Cardiac muscle cell (in vitro differentiated cells and primary cell): Measurements from ENCODE around the gene NSD2. TPM values are rescaled to one million over a fixed set of nuclear protein-coding genes. Genes with fewer than 3 reads are reported as not detected.

ENCODE experiments used
- DNase-seq, 2 donors: peaks; one replicate each; pipeline versions ENCODE4 v3.0.0 to v3.0.0-alpha.2; 2010 to 2017; ENCODE audit warnings: low read depth in 1 of 2, low spot score in 1 of 2
- H3K27ac ChIP-seq: fragments of 200-600 bp; sonication (generic); 2 replicates; pipeline ENCODE4 v1.5.1; 2016
- H3K27me3 ChIP-seq: fragments of 200-600 bp; sonication (generic); 2 replicates; pipeline ENCODE4 v1.6.0; 2016; ENCODE audit warnings: control low read depth
- H3K36me3 ChIP-seq: fragments of 200-600 bp; sonication (generic); 2 replicates; pipeline ENCODE4 v1.5.1; 2016; ENCODE audit warnings: control low read depth
- H3K4me1 ChIP-seq: fragments of 200-600 bp; sonication (generic); 2 replicates; pipeline ENCODE4 v1.8.1; 2017; ENCODE audit warnings: low read depth, mild to moderate bottlenecking, mixed run types
- H3K4me3 ChIP-seq: fragments of 200-600 bp; sonication (generic); 2 replicates; pipeline ENCODE4 v1.5.1; 2016; ENCODE audit warnings: mild to moderate bottlenecking
- H3K9me3 ChIP-seq: fragments of 200-600 bp; sonication (generic); 2 replicates; pipeline ENCODE4 v1.5.1; 2017; ENCODE audit warnings: low read depth, mild to moderate bottlenecking, control low read depth
- polyA plus RNA-seq: library from polyadenylated mRNA; unstranded; fragments of >200 nt; fragmentation: Nextera tagmentation; extraction: Ambion mirVana; gene quantifications from 2 replicates; pipeline ENCODE4 v1.2.1, GENCODE V29; 2016
- total RNA-seq: library from RNA; depleted of rRNA; stranded (reverse); fragments of >200 nt; gene quantifications from 2 replicates; pipeline ENCODE4 v1.2.3, GENCODE V29; 2016
- TF ChIP-seq, protein P1 (sequence below): IDR thresholded peaks from 2 replicates; pipeline ENCODE4 v1.5.1; 2012; ENCODE audit warnings: low read depth, mild to moderate bottlenecking, low read length

NSD2 gene
- total and polyA plus RNA-seq, 2 experiments from 2014 or later: 49.0 to 91.3 TPM

DNA sequence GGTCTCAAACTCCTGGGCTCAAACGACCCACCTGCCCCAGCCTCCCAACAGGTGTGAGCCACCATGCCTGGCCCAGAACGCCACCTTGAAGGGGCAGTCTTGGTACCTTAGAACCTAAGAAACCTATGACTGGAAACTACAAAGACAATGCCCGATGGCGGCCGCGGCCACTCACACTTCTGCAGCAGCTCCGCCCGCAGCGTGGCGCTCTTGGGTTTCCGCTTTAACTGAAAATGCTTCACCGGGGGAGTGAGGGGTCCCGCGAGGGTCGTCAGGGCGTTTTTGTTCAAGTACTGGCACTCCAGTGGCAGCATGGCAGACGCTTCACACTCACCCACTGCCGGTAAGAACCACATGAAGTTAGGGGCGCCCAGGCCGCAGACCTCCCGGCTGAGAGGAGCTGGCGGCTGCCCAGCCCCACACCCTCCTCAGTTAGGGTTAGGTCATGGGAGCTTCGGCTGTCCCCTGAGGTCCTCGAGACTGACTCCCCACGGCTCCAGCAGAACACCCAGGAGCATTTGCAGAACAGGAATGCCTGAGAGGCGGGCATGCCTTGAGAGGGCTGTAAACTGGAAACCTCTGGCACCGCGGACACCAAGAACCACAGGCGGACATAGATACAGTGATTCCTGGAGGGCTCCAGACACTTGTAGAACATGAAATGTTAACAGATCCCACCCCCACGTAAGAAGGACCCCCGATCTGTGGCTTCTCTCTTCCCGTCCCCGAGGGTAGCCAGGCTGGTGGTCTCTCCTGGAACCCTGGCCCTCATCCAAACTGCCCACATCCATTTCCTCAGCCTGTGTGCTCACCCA is 118.5 kb downstream of the NSD2 start:
- no peak for DNase-seq
- H3K9me3 ChIP-seq: no peaks in the 10 kb centered on the region
- H3K36me3 ChIP-seq: peaks cover 21% of the 10 kb centered on the region
- no peak overlapping the region for H3K4me3 ChIP-seq
- H3K27ac ChIP-seq: no peak overlapping the region
- TF ChIP-seq, protein P1, sequence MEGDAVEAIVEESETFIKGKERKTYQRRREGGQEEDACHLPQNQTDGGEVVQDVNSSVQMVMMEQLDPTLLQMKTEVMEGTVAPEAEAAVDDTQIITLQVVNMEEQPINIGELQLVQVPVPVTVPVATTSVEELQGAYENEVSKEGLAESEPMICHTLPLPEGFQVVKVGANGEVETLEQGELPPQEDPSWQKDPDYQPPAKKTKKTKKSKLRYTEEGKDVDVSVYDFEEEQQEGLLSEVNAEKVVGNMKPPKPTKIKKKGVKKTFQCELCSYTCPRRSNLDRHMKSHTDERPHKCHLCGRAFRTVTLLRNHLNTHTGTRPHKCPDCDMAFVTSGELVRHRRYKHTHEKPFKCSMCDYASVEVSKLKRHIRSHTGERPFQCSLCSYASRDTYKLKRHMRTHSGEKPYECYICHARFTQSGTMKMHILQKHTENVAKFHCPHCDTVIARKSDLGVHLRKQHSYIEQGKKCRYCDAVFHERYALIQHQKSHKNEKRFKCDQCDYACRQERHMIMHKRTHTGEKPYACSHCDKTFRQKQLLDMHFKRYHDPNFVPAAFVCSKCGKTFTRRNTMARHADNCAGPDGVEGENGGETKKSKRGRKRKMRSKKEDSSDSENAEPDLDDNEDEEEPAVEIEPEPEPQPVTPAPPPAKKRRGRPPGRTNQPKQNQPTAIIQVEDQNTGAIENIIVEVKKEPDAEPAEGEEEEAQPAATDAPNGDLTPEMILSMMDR: no peak
- no peaks in the 10 kb centered on the region for H3K27me3 ChIP-seq
- H3K4me1 ChIP-seq: no peaks in the 10 kb centered on the region

DNA sequence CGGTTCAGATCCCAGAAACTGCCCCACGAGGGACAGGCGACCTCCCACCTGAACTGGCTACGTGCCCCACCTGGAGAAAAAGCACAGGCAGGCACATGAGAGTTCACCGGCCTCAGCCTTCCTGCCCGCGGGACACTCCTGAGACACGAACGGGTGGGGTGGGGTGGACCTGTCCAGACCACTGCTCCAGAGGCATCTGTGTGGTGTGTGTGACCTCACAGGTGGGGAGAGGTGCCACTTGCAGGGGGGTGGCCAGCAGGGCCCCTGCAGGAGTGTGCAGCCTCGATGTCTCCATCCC is 119.1 kb downstream of the NSD2 start:
- Histone ChIP-seq H3K4me1 (no peaks in the 10 kb centered on the region), H3K36me3 (peaks cover 21% of the 10 kb centered on the region), H3K4me3 (no peak overlapping the region), H3K27me3 (no peaks in the 10 kb centered on the region), H3K9me3 (no peaks in the 10 kb centered on the region), H3K27ac (no peak overlapping the region)
- TF ChIP-seq, protein P1: no peak
- DNase-seq: no peak

DNA sequence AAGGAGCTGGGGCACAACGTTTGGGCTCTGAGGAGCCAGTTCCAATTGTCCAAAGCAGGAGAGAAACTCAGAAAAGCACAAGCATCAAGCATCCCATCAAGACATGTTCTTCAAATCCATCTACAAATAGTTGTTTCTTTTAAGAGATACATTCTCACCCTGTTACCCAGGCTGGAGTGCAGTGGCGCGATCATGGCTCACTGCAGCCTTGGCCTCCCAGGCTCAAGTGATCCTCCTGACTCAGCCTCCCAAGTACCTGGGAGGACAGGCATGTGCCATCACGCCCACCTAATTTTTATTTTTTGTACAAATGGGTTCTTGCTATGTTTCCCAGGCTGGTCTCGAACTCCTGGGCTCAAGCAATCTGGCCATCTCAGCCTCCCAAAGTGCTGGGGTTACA is 119.5 kb downstream of the NSD2 start:
- TF ChIP-seq, protein P1: no peak
- Histone ChIP-seq H3K9me3 (no peaks in the 10 kb centered on the region), H3K27me3 (no peaks in the 10 kb centered on the region), H3K36me3 (peaks cover 19% of the 10 kb centered on the region), H3K27ac (no peak overlapping the region), H3K4me3 (no peak overlapping the region), H3K4me1 (no peaks in the 10 kb centered on the region)
- no peak for DNase-seq

DNA sequence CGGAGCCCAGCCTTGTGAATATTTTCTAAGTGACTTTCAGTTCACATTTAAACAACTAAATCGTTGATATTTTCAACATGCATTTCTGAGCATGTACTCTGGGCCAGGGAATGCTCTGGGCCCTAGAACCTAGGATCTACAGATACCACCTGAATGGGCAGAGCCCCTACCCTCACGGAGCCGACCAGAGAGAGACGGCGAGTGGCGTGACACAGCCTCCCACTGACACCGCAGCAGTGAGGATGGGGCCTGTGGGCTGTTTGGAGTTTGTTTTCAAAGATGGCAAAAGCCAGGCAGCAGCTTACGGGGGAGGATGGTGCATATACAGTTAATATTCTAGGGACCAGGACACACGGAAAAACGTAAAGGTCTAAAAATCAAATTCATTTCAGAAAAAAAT is 119.9 kb downstream of the NSD2 start:
- H3K4me1 ChIP-seq: no peaks in the 10 kb centered on the region
- no peak for DNase-seq
- H3K9me3 ChIP-seq: no peaks in the 10 kb centered on the region
- H3K27ac ChIP-seq: no peak overlapping the region
- no peak overlapping the region for H3K4me3 ChIP-seq
- H3K36me3 ChIP-seq: peaks cover 15% of the 10 kb centered on the region
- TF ChIP-seq, protein P1: no peak
- H3K27me3 ChIP-seq: no peaks in the 10 kb centered on the region

DNA sequence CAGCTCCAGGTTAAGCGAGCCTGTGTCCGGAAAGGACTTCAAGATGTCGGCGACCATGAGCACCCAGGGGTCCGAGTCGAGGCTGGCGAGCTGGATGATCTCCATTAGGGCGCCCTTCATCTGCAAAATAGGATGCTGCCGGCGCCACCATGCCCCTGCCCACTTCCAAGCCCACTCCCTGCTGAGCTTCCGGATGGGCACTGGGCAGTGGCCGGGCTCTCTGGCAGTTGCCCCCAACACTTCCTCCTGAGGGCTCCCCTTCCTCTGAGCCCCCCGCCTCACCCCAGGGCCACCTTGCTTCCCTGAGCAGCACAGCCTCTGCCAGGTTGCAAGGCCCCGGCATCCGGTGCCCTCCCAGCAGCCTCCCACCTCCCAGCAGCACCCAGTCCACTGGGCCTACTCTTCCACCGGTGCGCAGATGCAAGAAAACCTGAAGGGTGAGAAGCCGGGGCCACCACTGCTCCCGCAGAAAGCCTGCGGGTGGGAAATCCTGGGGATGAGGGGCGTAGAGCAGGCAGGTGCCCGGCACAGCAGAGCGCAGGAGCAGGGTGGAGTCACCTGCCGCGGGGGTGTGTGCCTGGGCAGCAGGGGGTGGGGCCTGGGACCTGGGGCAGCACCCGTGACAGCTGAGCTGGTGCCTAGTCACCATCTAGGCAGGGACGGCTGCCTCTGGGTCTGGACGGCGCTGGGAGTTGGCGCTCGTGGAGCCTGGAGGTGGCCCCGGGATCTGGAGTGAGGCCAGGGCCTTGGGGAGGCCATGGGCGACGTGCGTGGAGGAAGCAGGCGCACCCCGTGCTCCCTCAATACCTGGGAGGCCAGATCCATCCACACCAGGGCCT is 120.6 kb downstream of the NSD2 start:
- Histone ChIP-seq H3K4me1 (no peaks in the 10 kb centered on the region), H3K9me3 (no peaks in the 10 kb centered on the region), H3K27me3 (no peaks in the 10 kb centered on the region), H3K27ac (no peak overlapping the region), H3K36me3 (peaks cover 10% of the 10 kb centered on the region), H3K4me3 (no peak overlapping the region)
- DNase-seq: no peak
- TF ChIP-seq, protein P1: no peak
